ENCODE measurements around the gene TSPAN18. TPM values are rescaled to one million over a fixed set of nuclear protein-coding genes. Genes with fewer than 3 reads are reported as not detected.

Gene TSPAN18
- total RNA-seq, 2 donors from 2014 or later: 2.0 to 7.7 TPM

DNA sequence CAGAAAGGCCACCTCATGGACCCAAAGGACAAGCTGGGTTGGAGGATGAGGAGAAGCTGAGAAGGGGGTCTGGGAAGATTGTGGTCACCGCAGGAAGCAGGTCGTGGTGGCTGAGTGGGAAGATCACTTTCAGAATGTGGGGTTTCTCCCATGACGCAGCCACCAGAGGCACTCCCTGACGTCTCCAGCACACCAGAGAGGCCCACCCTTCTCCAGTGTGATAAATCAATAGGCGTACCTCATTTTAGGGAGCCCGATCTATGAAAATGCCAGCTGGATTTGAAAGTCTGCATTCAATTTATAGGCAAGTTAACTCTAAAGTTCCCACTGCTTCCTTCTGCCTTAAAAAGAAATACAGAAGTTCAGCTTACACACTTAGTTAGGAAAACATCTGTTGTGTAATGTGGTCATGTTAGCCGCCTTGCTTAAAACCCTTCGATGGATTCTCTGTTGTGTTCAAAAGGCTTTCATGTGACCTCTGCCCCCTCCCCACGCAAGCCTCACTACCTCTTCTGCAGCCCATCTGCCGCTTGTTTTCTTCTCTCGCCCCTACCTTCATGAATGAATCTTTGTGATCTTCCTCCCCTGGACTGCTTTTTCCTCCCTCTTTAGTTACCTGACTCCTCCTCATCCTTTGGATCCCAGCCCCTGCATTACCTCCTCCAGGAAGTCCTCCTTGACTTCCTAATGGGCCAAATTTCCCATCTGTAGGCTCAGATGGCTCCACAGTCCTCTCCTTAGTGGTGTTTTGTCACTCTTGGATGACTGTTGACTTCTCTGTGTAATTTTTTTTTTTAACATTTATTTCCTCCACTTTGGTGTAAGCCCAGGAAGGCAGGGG is 10.7 kb downstream of the TSPAN18 start:
- H3K36me3 ChIP-seq: no peaks in the 10 kb centered on the region
- H3K9me3 ChIP-seq: no peaks in the 10 kb centered on the region
- H3K4me1 ChIP-seq (ENCODE audit: control insufficient read depth in 1 of 2, low read depth in 2 of 2): peaks cover 0 to 12% of the 10 kb centered on the region in 2 donors
- H3K27ac ChIP-seq: no peak overlapping the region
- DNase-seq (ENCODE audit: low spot score): no peak
- no peak for ATAC-seq (ENCODE audit: insufficient number of reproducible peaks, low FRiP score, low read depth)
- TF ChIP-seq, protein P1, sequence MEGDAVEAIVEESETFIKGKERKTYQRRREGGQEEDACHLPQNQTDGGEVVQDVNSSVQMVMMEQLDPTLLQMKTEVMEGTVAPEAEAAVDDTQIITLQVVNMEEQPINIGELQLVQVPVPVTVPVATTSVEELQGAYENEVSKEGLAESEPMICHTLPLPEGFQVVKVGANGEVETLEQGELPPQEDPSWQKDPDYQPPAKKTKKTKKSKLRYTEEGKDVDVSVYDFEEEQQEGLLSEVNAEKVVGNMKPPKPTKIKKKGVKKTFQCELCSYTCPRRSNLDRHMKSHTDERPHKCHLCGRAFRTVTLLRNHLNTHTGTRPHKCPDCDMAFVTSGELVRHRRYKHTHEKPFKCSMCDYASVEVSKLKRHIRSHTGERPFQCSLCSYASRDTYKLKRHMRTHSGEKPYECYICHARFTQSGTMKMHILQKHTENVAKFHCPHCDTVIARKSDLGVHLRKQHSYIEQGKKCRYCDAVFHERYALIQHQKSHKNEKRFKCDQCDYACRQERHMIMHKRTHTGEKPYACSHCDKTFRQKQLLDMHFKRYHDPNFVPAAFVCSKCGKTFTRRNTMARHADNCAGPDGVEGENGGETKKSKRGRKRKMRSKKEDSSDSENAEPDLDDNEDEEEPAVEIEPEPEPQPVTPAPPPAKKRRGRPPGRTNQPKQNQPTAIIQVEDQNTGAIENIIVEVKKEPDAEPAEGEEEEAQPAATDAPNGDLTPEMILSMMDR (IDR thresholded peaks at IDR 0.05): no peak
- H3K4me3 ChIP-seq: no peak overlapping the region
- H3K27me3 ChIP-seq (replicated peaks; ENCODE audit: insufficient read depth): no peaks in the 10 kb centered on the region

DNA sequence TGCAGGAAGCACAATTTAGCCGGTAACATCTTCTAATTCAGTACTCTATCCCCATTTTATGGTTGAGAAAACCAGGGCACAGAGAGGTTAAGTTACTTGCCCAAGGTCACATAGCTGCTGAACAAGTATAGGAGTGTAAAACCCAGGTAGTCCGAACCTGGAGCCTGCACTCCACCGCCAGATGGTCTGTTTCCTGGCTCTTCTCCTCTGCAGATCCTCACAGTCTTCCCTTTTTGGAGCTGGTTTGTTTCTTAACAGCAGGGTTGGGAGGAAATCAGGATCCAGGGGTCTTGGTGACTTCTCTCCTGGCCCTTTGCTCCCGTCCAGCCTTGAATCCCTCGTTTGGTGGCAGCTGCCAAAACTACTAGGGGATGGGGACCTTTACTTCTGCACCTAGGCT is 12.0 kb downstream of the TSPAN18 start:
- no peak for DNase-seq (ENCODE audit: low spot score)
- H3K27me3 ChIP-seq (replicated peaks; ENCODE audit: insufficient read depth): no peaks in the 10 kb centered on the region
- ATAC-seq (ENCODE audit: insufficient number of reproducible peaks, low FRiP score, low read depth): no peak
- H3K9me3 ChIP-seq: no peaks in the 10 kb centered on the region
- peaks cover 0 to 12% of the 10 kb centered on the region in 2 donors for H3K4me1 ChIP-seq (ENCODE audit: control insufficient read depth in 1 of 2, low read depth in 2 of 2)
- TF ChIP-seq, protein P1 (IDR thresholded peaks at IDR 0.05): no peak
- no peaks in the 10 kb centered on the region for H3K36me3 ChIP-seq
- no peak overlapping the region for H3K4me3 ChIP-seq
- no peak overlapping the region for H3K27ac ChIP-seq

- Histone ChIP-seq H3K9me3 (no peaks in the 10 kb centered on the region), H3K4me1 (ENCODE audit: control insufficient read depth in 1 of 2, low read depth in 2 of 2) (no peaks in the 10 kb centered on the region), H3K4me3 (no peak overlapping the region)
Observed at GRCh38 chr11:44740967-44741366, 14.2 kb downstream of the TSPAN18 start.

GRCh38 chr11:44741976-44742375 is 15.2 kb downstream of the TSPAN18 start:
- Histone ChIP-seq H3K27ac (no peak overlapping the region), H3K4me1 (ENCODE audit: control insufficient read depth in 1 of 2, low read depth in 2 of 2) (peaks cover 0 to 4% of the 10 kb centered on the region in 2 donors)

More at GRCh38 chr11:44740967-44741366, 14.2 kb downstream of the TSPAN18 start:
- Histone ChIP-seq H3K27ac (no peak overlapping the region), H3K36me3 (no peaks in the 10 kb centered on the region), H3K27me3 (replicated peaks; ENCODE audit: insufficient read depth) (no peaks in the 10 kb centered on the region)
- TF ChIP-seq, protein P1 (IDR thresholded peaks at IDR 0.05): no peak
- DNase-seq (ENCODE audit: low spot score) (no peak), ATAC-seq (ENCODE audit: insufficient number of reproducible peaks, low FRiP score, low read depth) (no peak)

More at GRCh38 chr11:44741976-44742375, 15.2 kb downstream of the TSPAN18 start:
- Histone ChIP-seq H3K4me3 (no peak overlapping the region), H3K27me3 (replicated peaks; ENCODE audit: insufficient read depth) (no peaks in the 10 kb centered on the region), H3K9me3 (no peaks in the 10 kb centered on the region), H3K36me3 (no peaks in the 10 kb centered on the region)
- TF ChIP-seq, protein P1 (IDR thresholded peaks at IDR 0.05): no peak
- no peak for DNase-seq (ENCODE audit: low spot score)
- no peak for ATAC-seq (ENCODE audit: insufficient number of reproducible peaks, low FRiP score, low read depth)
